PC-3 (cell line): ENCODE measurements around the gene WDR41. TPM values are rescaled to one million over a fixed set of nuclear protein-coding genes. Genes with fewer than 3 reads are reported as not detected.
"Not testable (repeated sequence)": the region's sequence is repeated elsewhere in the genome, so short reads cannot be mapped to it uniquely, and the experiment has no call there.

Experiments
- ATAC-seq: fragments of 200-7000 bp; cut with Tn5 transposase; 2 replicates; pipeline ENCODE4 v1.9.1; 2020; ENCODE audit warnings: mild to moderate bottlenecking, moderate library complexity
- BruUV-seq: library from RNA; stranded (reverse); fragments of 400-500 nt; replicated peaks from 2 replicates; lab custom pipeline; 2021; lab: Mats Ljungman, UMichigan
- CTCF ChIA-PET: fragments of 300-600 bp; sonication (Branson Sonifier 250); formaldehyde crosslinking; loops from one replicate; lab custom pipeline; 2022; ENCODE audit warnings: antibody characterized with exemption; lab: Charles Lee
- POLR2A ChIA-PET: fragments of 300-600 bp; sonication (Branson Sonifier 250); formaldehyde crosslinking; loops from one replicate; lab custom pipeline; 2022; ENCODE audit warnings: antibody characterized with exemption; ENCODE audit not compliant: unreplicated experiment; lab: Charles Lee
- DNase-seq: peaks from one replicate; pipeline ENCODE4 v3.0.0-alpha.2; 2015
- H2AFZ ChIP-seq: fragments of 300-600 bp; sonication (generic); 2 replicates; pipeline ENCODE4 v1.6.0; 2016; ENCODE audit warnings: antibody characterized with exemption, low read length
- H3F3A ChIP-seq: fragments of 300-600 bp; sonication (generic); one replicate; pipeline ENCODE4 v1.6.0; 2017; ENCODE audit warnings: antibody characterized with exemption, low read length, control low read depth, mild to moderate bottlenecking; ENCODE audit not compliant: unreplicated experiment
- H3K27ac ChIP-seq: fragments of 300-600 bp; sonication (generic); 2 replicates; pipeline ENCODE4 v1.5.1; 2016; ENCODE audit warnings: mild to moderate bottlenecking, low read length
- H3K27me3 ChIP-seq: fragments of 300-600 bp; sonication (generic); 2 replicates; pipeline ENCODE4 v1.6.1; 2016; ENCODE audit warnings: low read length, mixed read lengths
- H3K36me3 ChIP-seq: fragments of 300-600 bp; sonication (generic); 2 replicates; pipeline ENCODE4 v1.6.1; 2016; ENCODE audit warnings: low read depth, mixed run types, low read length, mixed read lengths
- H3K4me1 ChIP-seq: fragments of 300-600 bp; sonication (generic); 2 replicates; pipeline ENCODE4 v1.5.1; 2016; ENCODE audit warnings: low read length; ENCODE audit not compliant: insufficient read depth
- H3K4me2 ChIP-seq: fragments of 300-600 bp; sonication (generic); 2 replicates; pipeline ENCODE4 v1.6.0; 2016; ENCODE audit warnings: low read length
- H3K4me3 ChIP-seq: fragments of 300-600 bp; sonication (generic); 2 replicates; pipeline ENCODE4 v1.5.1; 2016; ENCODE audit warnings: mild to moderate bottlenecking, low read length, mixed read lengths
- H3K79me2 ChIP-seq: fragments of 300-600 bp; sonication (generic); 2 replicates; pipeline ENCODE4 v1.6.1; 2017; ENCODE audit warnings: low read length, mixed read lengths
- H3K9ac ChIP-seq: fragments of 300-600 bp; sonication (generic); 2 replicates; pipeline ENCODE4 v1.6.0; 2016; ENCODE audit warnings: mild to moderate bottlenecking, low read length
- H3K9me2 ChIP-seq: fragments of 300-600 bp; sonication (generic); replicated peaks from 2 replicates; pipeline ENCODE4 v1.6.1; 2016; ENCODE audit warnings: mixed run types, low read length, mixed read lengths
- H3K9me3 ChIP-seq: fragments of 300-600 bp; sonication (generic); 2 replicates; pipeline ENCODE4 v1.6.1; 2016; ENCODE audit warnings: low read length, mixed read lengths
- H4K20me1 ChIP-seq: fragments of 300-600 bp; sonication (generic); 2 replicates; pipeline ENCODE4 v1.6.1; 2016; ENCODE audit warnings: low read length, mixed read lengths
- EZH2 ChIP-seq: fragments of 300-600 bp; sonication (generic); IDR thresholded peaks from one replicate; pipeline ENCODE4 v1.6.1; 2017; ENCODE audit warnings: antibody characterized with exemption, mild to moderate bottlenecking, low read length; ENCODE audit not compliant: unreplicated experiment
- EZH2phosphoT487 ChIP-seq: fragments of 300-600 bp; sonication (generic); IDR thresholded peaks from 2 replicates; pipeline ENCODE4 v1.6.1; 2018; ENCODE audit warnings: mild to moderate bottlenecking, antibody characterized with exemption, low read length, borderline replicate concordance
- intact Hi-C: fragments of 100-400 bp; cut with micrococcal nuclease; formaldehyde crosslinking; loops from 2 replicates; pipeline ENCODE4 v1.9.0; 2023
- total RNA-seq: library from RNA; depleted of rRNA; stranded (reverse); fragments of >200 nt; gene quantifications from 2 replicates; pipeline ENCODE4 v1.2.3, GENCODE V29; 2014
- TF ChIP-seq, protein P1 (sequence below): fragments of 300-600 bp; sonication (generic); conservative IDR thresholded peaks from 2 replicates; pipeline ENCODE4 v1.5.1; 2017; ENCODE audit warnings: antibody characterized with exemption, low read depth, mild to moderate bottlenecking, low read length

The WDR41 gene
- total RNA-seq, 1 experiment from 2014 or later: 19.5 TPM

- Histone ChIP-seq H2AFZ (no peak overlapping the region), H3K9me2 (no peaks in the 10 kb centered on the region), H3K27me3 (no peaks in the 10 kb centered on the region), H3K4me1 (peaks cover 15% of the 10 kb centered on the region), H3K27ac (no peak overlapping the region), H4K20me1 (no peaks in the 10 kb centered on the region), H3K4me3 (no peak overlapping the region), H3K9me3 (no peaks in the 10 kb centered on the region), H3F3A (no peaks in the 10 kb centered on the region), H3K79me2 (no peaks in the 10 kb centered on the region), H3K9ac (no peak overlapping the region), H3K36me3 (no peaks in the 10 kb centered on the region), H3K4me2 (no peak overlapping the region)
- BruUV-seq: no TSS peak
- intact Hi-C loops: no loop called here
- DNase-seq (no peak), ATAC-seq (no peak)
- ChIA-PET POLR2A (no interaction called here), CTCF (no interaction called here)
- no peak for TF ChIP-seq EZH2
- TF ChIP-seq, protein P1, sequence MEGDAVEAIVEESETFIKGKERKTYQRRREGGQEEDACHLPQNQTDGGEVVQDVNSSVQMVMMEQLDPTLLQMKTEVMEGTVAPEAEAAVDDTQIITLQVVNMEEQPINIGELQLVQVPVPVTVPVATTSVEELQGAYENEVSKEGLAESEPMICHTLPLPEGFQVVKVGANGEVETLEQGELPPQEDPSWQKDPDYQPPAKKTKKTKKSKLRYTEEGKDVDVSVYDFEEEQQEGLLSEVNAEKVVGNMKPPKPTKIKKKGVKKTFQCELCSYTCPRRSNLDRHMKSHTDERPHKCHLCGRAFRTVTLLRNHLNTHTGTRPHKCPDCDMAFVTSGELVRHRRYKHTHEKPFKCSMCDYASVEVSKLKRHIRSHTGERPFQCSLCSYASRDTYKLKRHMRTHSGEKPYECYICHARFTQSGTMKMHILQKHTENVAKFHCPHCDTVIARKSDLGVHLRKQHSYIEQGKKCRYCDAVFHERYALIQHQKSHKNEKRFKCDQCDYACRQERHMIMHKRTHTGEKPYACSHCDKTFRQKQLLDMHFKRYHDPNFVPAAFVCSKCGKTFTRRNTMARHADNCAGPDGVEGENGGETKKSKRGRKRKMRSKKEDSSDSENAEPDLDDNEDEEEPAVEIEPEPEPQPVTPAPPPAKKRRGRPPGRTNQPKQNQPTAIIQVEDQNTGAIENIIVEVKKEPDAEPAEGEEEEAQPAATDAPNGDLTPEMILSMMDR: no peak
- no peak for TF ChIP-seq EZH2phosphoT487
Measured at GRCh38 chr5:77390221-77390620, 101.9 kb downstream of the WDR41 start.

DNA sequence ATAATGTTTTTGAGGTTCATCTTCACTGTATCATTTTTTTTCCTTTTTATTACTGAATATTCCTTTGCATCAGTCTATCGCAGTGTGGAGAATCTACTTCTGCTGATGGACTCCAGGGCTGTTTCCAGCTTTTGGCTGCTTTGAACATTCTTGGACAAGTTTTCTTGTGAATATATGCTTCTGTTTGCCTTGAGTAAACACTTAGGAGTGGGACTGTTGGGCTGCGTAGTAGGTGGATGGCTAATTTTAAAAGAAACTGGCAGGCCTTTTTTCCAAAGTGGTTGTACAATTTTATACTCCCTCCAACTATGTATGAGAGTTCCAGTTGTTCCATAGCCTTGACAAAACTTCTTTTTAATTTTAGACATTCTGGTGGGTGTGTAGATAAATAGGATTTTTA is 102.4 kb downstream of the WDR41 start:
- no TSS peak for BruUV-seq
- intact Hi-C loops: no loop called here
- no peaks in the 10 kb centered on the region for H3K36me3 ChIP-seq
- H2AFZ ChIP-seq: no peak overlapping the region
- H3K79me2 ChIP-seq: no peaks in the 10 kb centered on the region
- H3K9ac ChIP-seq: no peak overlapping the region
- H3K4me1 ChIP-seq: peaks cover 15% of the 10 kb centered on the region
- H3K27me3 ChIP-seq: no peaks in the 10 kb centered on the region
- no peaks in the 10 kb centered on the region for H3K9me3 ChIP-seq
- DNase-seq: no peak
- no peaks in the 10 kb centered on the region for H3K9me2 ChIP-seq
- no peak overlapping the region for H3K27ac ChIP-seq
- TF ChIP-seq EZH2 (no peak), EZH2phosphoT487 (no peak)
- TF ChIP-seq, protein P1: no peak
- no peaks in the 10 kb centered on the region for H3F3A ChIP-seq
- H3K4me3 ChIP-seq: no peak overlapping the region
- no peak; the same call in 1 of the 2 replicates for ATAC-seq
- H4K20me1 ChIP-seq: no peaks in the 10 kb centered on the region
- no peak overlapping the region for H3K4me2 ChIP-seq
- CTCF ChIA-PET: no interaction called here
- POLR2A ChIA-PET: no interaction called here

DNA sequence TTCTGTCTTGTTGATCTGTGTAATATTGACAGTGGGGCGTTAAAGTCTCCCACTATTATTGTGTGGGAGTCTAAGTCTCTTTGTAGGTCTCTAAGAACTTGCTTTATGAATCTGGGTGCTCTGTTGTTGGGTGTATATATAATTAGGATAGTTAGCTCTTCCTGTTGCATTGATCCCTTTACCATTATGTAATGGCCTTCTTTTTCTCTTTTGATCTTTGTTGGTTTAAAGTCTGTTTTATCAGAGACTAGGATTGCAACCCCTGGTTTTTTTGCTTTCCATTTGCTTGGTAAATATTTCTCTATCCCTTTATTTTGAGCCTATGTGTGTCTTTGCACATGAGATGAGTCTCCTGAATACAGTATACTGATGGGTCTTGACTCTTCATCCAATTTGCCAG is 105.8 kb downstream of the WDR41 start:
- H3K4me3 ChIP-seq, H3K4me2 ChIP-seq, H3K9me3 ChIP-seq, H3K9me2 ChIP-seq, ATAC-seq, POLR2A ChIA-PET, H3K27ac ChIP-seq, H3K9ac ChIP-seq, intact Hi-C loops, H2AFZ ChIP-seq, H3K79me2 ChIP-seq, DNase-seq, H3K27me3 ChIP-seq, BruUV-seq, H3K36me3 ChIP-seq, CTCF ChIA-PET, H4K20me1 ChIP-seq, H3F3A ChIP-seq: not testable (repeated sequence)
- H3K4me1 ChIP-seq: peaks cover 12% of the 10 kb centered on the region

GRCh38 chr5:77383336-77383735 is 108.8 kb downstream of the WDR41 start:
- ATAC-seq, CTCF ChIA-PET, H3F3A ChIP-seq, H2AFZ ChIP-seq, H3K4me2 ChIP-seq, intact Hi-C loops, POLR2A ChIA-PET, H3K36me3 ChIP-seq, H3K27ac ChIP-seq, H3K4me1 ChIP-seq, H4K20me1 ChIP-seq, H3K4me3 ChIP-seq, H3K79me2 ChIP-seq, H3K27me3 ChIP-seq, H3K9me2 ChIP-seq, H3K9me3 ChIP-seq, H3K9ac ChIP-seq, BruUV-seq, DNase-seq: not testable (repeated sequence)
